ENCODE data around the gene CHKB.

GRCh38 chr22:50621356-50621880 is 38.8 kb upstream of the CHKB start:
- TF ChIP-seq CTCF (IDR thresholded peaks at IDR 0.05) (no peak), POLR2A (IDR thresholded peaks at IDR 0.05) (no peak)
